ENCODE results near the gene ZNF275. TPM values are rescaled to one million over a fixed set of nuclear protein-coding genes. Genes with fewer than 3 reads are reported as not detected.

ZNF275 gene
- total RNA-seq, 1 experiment from 2014 or later = 9.8 TPM

DNA sequence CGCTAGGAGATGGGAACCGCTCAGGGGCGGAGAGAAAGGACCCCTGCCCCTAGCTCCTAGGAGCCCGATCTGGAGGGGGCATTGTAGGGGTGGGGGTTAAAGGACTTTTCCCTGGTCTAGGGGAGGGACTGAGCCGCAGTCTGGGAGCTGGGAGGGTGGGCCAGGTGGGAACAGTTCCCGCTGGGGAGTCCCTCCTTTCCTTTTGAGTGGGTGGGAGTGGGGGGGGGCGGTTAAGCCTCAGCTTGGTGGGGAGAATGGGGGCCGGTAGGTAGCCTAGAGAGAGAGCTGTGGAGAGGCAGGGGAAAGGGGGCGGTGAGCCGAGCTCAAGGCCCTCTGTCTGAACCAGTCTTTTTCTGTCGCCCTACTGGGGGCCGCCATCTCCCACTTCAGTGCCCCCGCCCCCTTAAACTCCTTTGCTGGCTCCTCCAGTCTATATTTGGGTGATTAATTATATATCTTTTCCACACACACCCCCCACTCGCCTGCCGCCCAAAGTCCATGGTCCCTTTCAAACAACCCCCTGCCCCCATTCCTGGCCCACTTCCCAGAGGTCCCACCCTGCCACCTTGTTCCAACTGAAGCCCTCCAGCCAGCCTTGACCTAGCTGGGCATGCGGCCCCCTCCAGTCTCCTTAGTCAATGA is 822 bp downstream of the ZNF275 start:
- DNase-seq (ENCODE audit: low read depth, low spot score) = no peak
- Histone ChIP-seq H3K4me1 (ENCODE audit: control insufficient read depth in 1 of 2, insufficient read depth in 2 of 2, low read length in 2 of 2) (peaks cover 5 to 12% of the 10 kb centered on the region in 2 experiments; a peak in 3 of 4 replicates), H3K9ac (ENCODE audit: low read length) (peak overlapping the region; percentile 72), H3K79me2 (ENCODE audit: insufficient read depth, low read length) (peaks cover 11% of the 10 kb centered on the region; the same call in 1 of the 2 replicates), H3K4me3 (replicated peaks in 1 of 2; ENCODE audit: low read depth in 1 of 2, low read length in 2 of 2) (peak overlapping the region; percentile 63 to 65), H3K4me2 (ENCODE audit: low read length) (peak overlapping the region; percentile 65), H3K27me3 (ENCODE audit: insufficient read depth, low read length) (no peaks in the 10 kb centered on the region), H3K9me3 (ENCODE audit: control insufficient read depth in 1 of 2, insufficient read depth in 1 of 2, low read depth in 1 of 2, low read length in 2 of 2) (no peaks in the 10 kb centered on the region), H3K27ac (ENCODE audit: low read depth, low read length) (no peak overlapping the region; the same call in 1 of the 2 replicates), H4K20me1 (ENCODE audit: insufficient read depth) (no peaks in the 10 kb centered on the region), H3K36me3 (ENCODE audit: control insufficient read depth in 1 of 2, insufficient read depth in 2 of 2, low read length in 2 of 2) (0 out of 4 replicates have a peak, but pooled peaks cover 0 to 2% of the 10 kb centered on the region in 2 experiments), H3K9me2 (ENCODE audit: insufficient read depth) (no peaks in the 10 kb centered on the region), H2AFZ (ENCODE audit: low read depth, low read length, poor library complexity, severe bottlenecking) (no peak overlapping the region)
- no TSS peak for BruUV-seq (replicated peaks)
- intact Hi-C loops (cut with micrococcal nuclease) = no loop called here
- ChIA-PET POLR2A (no interaction called here), CTCF (no interaction called here), RAD21 (ENCODE audit: low non-redundant PET in 1 of 2, low total read pairs in 2 of 2, uncharacterized antibody in 2 of 2, unreplicated experiment in 2 of 2) (no interaction called here)
- TF ChIP-seq POLR2A (IDR thresholded peaks at IDR 0.05; ENCODE audit: borderline replicate concordance, extremely low read depth, insufficient read depth, insufficient read length) (no peak), SRF (IDR thresholded peaks at IDR 0.05; ENCODE audit: low read depth) (no peak), FOSL1 (IDR thresholded peaks at IDR 0.05; ENCODE audit: low read depth) (no peak), RAD21 (IDR thresholded peaks at IDR 0.05; ENCODE audit: low read depth) (no peak), ZNF274 (IDR thresholded peaks at IDR 0.05; ENCODE audit: low read depth, low read length) (no peak), JUND (IDR thresholded peaks at IDR 0.05) (no peak), EZH2phosphoT487 (IDR thresholded peaks at IDR 0.05; ENCODE audit: borderline replicate concordance) (no peak), ATF3 (IDR thresholded peaks at IDR 0.05) (no peak), ELF1 (IDR thresholded peaks at IDR 0.05; ENCODE audit: borderline replicate concordance, low read depth) (no peak), EZH2 (IDR thresholded peaks at IDR 0.05) (no peak), SP1 (IDR thresholded peaks at IDR 0.05; ENCODE audit: low read depth) (no peak), CBX3 (IDR thresholded peaks at IDR 0.05; ENCODE audit: low read depth) (no peak), EGR1 (IDR thresholded peaks at IDR 0.05; ENCODE audit: low read depth) (no peak), YY1 (IDR thresholded peaks at IDR 0.05; ENCODE audit: extremely low read depth, insufficient replicate concordance, low read depth, low read length) (no peak), SIN3A (IDR thresholded peaks at IDR 0.05; ENCODE audit: low read depth) (no peak), MAX (IDR thresholded peaks at IDR 0.05) (no peak)
- TF ChIP-seq, protein P1, sequence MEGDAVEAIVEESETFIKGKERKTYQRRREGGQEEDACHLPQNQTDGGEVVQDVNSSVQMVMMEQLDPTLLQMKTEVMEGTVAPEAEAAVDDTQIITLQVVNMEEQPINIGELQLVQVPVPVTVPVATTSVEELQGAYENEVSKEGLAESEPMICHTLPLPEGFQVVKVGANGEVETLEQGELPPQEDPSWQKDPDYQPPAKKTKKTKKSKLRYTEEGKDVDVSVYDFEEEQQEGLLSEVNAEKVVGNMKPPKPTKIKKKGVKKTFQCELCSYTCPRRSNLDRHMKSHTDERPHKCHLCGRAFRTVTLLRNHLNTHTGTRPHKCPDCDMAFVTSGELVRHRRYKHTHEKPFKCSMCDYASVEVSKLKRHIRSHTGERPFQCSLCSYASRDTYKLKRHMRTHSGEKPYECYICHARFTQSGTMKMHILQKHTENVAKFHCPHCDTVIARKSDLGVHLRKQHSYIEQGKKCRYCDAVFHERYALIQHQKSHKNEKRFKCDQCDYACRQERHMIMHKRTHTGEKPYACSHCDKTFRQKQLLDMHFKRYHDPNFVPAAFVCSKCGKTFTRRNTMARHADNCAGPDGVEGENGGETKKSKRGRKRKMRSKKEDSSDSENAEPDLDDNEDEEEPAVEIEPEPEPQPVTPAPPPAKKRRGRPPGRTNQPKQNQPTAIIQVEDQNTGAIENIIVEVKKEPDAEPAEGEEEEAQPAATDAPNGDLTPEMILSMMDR (IDR thresholded peaks at IDR 0.05 in 2 of 3, conservative IDR thresholded peaks at IDR 0.05 in 1 of 3; ENCODE audit: borderline replicate concordance in 1 of 3, insufficient read depth in 1 of 3, low read depth in 2 of 3, low read length in 2 of 3) = no peak
- TF ChIP-seq, protein P2, sequence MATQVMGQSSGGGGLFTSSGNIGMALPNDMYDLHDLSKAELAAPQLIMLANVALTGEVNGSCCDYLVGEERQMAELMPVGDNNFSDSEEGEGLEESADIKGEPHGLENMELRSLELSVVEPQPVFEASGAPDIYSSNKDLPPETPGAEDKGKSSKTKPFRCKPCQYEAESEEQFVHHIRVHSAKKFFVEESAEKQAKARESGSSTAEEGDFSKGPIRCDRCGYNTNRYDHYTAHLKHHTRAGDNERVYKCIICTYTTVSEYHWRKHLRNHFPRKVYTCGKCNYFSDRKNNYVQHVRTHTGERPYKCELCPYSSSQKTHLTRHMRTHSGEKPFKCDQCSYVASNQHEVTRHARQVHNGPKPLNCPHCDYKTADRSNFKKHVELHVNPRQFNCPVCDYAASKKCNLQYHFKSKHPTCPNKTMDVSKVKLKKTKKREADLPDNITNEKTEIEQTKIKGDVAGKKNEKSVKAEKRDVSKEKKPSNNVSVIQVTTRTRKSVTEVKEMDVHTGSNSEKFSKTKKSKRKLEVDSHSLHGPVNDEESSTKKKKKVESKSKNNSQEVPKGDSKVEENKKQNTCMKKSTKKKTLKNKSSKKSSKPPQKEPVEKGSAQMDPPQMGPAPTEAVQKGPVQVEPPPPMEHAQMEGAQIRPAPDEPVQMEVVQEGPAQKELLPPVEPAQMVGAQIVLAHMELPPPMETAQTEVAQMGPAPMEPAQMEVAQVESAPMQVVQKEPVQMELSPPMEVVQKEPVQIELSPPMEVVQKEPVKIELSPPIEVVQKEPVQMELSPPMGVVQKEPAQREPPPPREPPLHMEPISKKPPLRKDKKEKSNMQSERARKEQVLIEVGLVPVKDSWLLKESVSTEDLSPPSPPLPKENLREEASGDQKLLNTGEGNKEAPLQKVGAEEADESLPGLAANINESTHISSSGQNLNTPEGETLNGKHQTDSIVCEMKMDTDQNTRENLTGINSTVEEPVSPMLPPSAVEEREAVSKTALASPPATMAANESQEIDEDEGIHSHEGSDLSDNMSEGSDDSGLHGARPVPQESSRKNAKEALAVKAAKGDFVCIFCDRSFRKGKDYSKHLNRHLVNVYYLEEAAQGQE (IDR thresholded peaks at IDR 0.05; ENCODE audit: low read depth) = no peak
- TF ChIP-seq, protein P3, sequence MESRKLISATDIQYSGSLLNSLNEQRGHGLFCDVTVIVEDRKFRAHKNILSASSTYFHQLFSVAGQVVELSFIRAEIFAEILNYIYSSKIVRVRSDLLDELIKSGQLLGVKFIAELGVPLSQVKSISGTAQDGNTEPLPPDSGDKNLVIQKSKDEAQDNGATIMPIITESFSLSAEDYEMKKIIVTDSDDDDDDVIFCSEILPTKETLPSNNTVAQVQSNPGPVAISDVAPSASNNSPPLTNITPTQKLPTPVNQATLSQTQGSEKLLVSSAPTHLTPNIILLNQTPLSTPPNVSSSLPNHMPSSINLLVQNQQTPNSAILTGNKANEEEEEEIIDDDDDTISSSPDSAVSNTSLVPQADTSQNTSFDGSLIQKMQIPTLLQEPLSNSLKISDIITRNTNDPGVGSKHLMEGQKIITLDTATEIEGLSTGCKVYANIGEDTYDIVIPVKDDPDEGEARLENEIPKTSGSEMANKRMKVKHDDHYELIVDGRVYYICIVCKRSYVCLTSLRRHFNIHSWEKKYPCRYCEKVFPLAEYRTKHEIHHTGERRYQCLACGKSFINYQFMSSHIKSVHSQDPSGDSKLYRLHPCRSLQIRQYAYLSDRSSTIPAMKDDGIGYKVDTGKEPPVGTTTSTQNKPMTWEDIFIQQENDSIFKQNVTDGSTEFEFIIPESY (IDR thresholded peaks at IDR 0.05; ENCODE audit: extremely low read depth, insufficient replicate concordance, low read length) = no peak
- ATAC-seq = no peak; the same call in 1 of the 2 replicates

All from HCT116 (cell line).